Parathyroid adenoma (tissue), 2 donors: ENCODE data around the gene GLOD5.

Experiments used
- H2AFZ ChIP-seq: fragments of 300-600 bp; sonication (generic); one replicate; pipeline ENCODE4 v1.7.0; 2017; ENCODE audit warnings: antibody characterized with exemption, mild to moderate bottlenecking
- H3K27ac ChIP-seq: fragments of 300-600 bp; sonication (generic); one replicate; pipeline ENCODE4 v1.7.0; 2017
- H3K27me3 ChIP-seq: fragments of 300-600 bp; sonication (generic); one replicate; pipeline ENCODE4 v1.7.0; 2017; ENCODE audit warnings: low read length; ENCODE audit not compliant: control insufficient read depth, insufficient read depth
- H3K36me3 ChIP-seq: fragments of 300-600 bp; sonication (generic); one replicate; pipeline ENCODE4 v1.7.0; 2017; ENCODE audit warnings: low read length; ENCODE audit not compliant: control insufficient read depth, insufficient read depth
- H3K4me1 ChIP-seq: fragments of 300-600 bp; sonication (generic); one replicate; pipeline ENCODE4 v1.7.0; 2017; ENCODE audit warnings: control low read depth
- H3K4me2 ChIP-seq: fragments of 300-600 bp; sonication (generic); one replicate; pipeline ENCODE4 v1.7.0; 2017; ENCODE audit warnings: low read length
- H3K4me3 ChIP-seq: fragments of 300-600 bp; sonication (generic); one replicate; pipeline ENCODE4 v1.7.0; 2017; ENCODE audit warnings: low read depth, low read length
- H3K79me2 ChIP-seq: fragments of 300-600 bp; sonication (generic); one replicate; pipeline ENCODE4 v1.7.0; 2017; ENCODE audit warnings: control low read depth
- H3K9ac ChIP-seq: fragments of 300-600 bp; sonication (generic); one replicate; pipeline ENCODE4 v1.7.0; 2017; ENCODE audit warnings: mild to moderate bottlenecking
- H3K9me3 ChIP-seq: fragments of 300-600 bp; sonication (generic); one replicate; pipeline ENCODE4 v1.7.0; 2017; ENCODE audit warnings: low read length; ENCODE audit not compliant: control insufficient read depth
- TF ChIP-seq, protein P1 (sequence below): fragments of 300-600 bp; sonication (generic); IDR thresholded peaks from one replicate; pipeline ENCODE4 v1.7.0; 2017; ENCODE audit warnings: antibody characterized with exemption, mild to moderate bottlenecking
- donor health status: primary hyperparathyroidism.

The GLOD5 gene

GRCh38 chrX:48726596-48726995 is 35.0 kb upstream of the GLOD5 start:
- Histone ChIP-seq H3K27me3 (no peaks in the 10 kb centered on the region), H2AFZ (no peak overlapping the region), H3K9me3 (no peaks in the 10 kb centered on the region), H3K4me2 (no peak overlapping the region), H3K79me2 (no peaks in the 10 kb centered on the region), H3K36me3 (no peaks in the 10 kb centered on the region), H3K4me1 (no peaks in the 10 kb centered on the region), H3K27ac (no peak overlapping the region), H3K4me3 (no peak overlapping the region), H3K9ac (no peak overlapping the region)
- TF ChIP-seq, protein P1, sequence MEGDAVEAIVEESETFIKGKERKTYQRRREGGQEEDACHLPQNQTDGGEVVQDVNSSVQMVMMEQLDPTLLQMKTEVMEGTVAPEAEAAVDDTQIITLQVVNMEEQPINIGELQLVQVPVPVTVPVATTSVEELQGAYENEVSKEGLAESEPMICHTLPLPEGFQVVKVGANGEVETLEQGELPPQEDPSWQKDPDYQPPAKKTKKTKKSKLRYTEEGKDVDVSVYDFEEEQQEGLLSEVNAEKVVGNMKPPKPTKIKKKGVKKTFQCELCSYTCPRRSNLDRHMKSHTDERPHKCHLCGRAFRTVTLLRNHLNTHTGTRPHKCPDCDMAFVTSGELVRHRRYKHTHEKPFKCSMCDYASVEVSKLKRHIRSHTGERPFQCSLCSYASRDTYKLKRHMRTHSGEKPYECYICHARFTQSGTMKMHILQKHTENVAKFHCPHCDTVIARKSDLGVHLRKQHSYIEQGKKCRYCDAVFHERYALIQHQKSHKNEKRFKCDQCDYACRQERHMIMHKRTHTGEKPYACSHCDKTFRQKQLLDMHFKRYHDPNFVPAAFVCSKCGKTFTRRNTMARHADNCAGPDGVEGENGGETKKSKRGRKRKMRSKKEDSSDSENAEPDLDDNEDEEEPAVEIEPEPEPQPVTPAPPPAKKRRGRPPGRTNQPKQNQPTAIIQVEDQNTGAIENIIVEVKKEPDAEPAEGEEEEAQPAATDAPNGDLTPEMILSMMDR = no peak

- Histone ChIP-seq H3K4me2 (no peak overlapping the region), H3K27me3 (no peaks in the 10 kb centered on the region), H2AFZ (no peak overlapping the region), H3K4me1 (no peaks in the 10 kb centered on the region), H3K27ac (no peak overlapping the region), H3K79me2 (no peaks in the 10 kb centered on the region), H3K4me3 (no peak overlapping the region), H3K9ac (no peak overlapping the region), H3K36me3 (no peaks in the 10 kb centered on the region), H3K9me3 (no peaks in the 10 kb centered on the region)
- TF ChIP-seq, protein P1 = no peak
Measured at GRCh38 chrX:48728653-48729052, 32.9 kb upstream of the GLOD5 start.

DNA sequence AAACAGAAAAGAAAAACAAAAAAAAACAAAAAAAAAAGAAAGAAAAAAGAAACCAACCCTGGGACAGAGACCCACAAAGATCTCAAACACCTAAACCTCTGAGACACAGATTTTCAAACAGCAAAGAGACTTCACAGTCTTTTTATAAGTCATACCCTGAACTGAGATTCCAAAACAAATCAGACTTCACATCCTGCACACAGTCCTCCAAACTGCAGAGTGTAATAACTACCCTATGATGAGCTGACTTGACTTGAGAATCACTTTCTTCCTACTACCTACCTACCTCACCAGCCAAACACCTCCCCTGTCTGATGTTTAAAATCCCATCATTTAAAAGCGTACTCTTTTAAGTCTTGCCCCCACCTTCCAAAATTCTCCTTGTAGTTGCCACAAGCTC is 25.2 kb upstream of the GLOD5 start:
- H3K27ac ChIP-seq = no peak overlapping the region
- H3K27me3 ChIP-seq = no peaks in the 10 kb centered on the region
- TF ChIP-seq, protein P1 = no peak

DNA sequence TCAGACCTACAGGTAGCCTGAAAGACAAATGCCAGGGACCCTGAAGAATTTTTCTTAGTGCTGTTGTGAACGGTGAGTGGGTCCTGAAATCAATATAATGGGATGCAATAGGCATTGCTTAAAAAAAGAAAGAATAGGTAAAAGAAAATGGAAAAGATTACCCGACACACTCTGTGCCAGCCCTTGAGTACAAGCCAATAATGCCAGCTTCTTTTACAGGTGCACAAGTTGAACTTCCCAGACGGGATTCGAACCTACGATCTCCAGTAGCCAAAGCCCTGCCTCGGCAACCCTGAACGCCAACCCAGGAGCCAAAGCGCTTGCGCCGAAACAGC is 24.7 kb upstream of the GLOD5 start:
- Histone ChIP-seq H3K27me3 (no peaks in the 10 kb centered on the region), H3K4me1 (peaks cover 3% of the 10 kb centered on the region), H3K79me2 (no peaks in the 10 kb centered on the region), H3K36me3 (no peaks in the 10 kb centered on the region), H3K27ac (no peak overlapping the region), H3K9ac (no peak overlapping the region), H2AFZ (peak overlapping the region; percentile 82), H3K9me3 (no peaks in the 10 kb centered on the region), H3K4me3 (no peak overlapping the region), H3K4me2 (no peak overlapping the region)
- TF ChIP-seq, protein P1 = no peak

More for the DNA sequence above, 25.2 kb upstream of the GLOD5 start:
- Histone ChIP-seq H3K79me2 (no peaks in the 10 kb centered on the region), H3K9me3 (no peaks in the 10 kb centered on the region), H3K4me3 (no peak overlapping the region), H3K9ac (no peak overlapping the region), H2AFZ (peak overlapping the region; percentile 82), H3K4me1 (peaks cover 3% of the 10 kb centered on the region), H3K36me3 (no peaks in the 10 kb centered on the region), H3K4me2 (no peak overlapping the region)

GRCh38 chrX:48737213-48737938 is 24.2 kb upstream of the GLOD5 start:
- no peaks in the 10 kb centered on the region for H3K27me3 ChIP-seq
- no peaks in the 10 kb centered on the region for H3K9me3 ChIP-seq
- H3K4me2 ChIP-seq = peak overlapping the region; percentile 84
- no peaks in the 10 kb centered on the region for H3K79me2 ChIP-seq
- peaks cover 3% of the 10 kb centered on the region for H3K4me1 ChIP-seq
- peak overlapping the region; percentile 87 for H3K4me3 ChIP-seq
- TF ChIP-seq, protein P1 = no peak
- no peak overlapping the region for H3K9ac ChIP-seq
- H3K27ac ChIP-seq = peak overlapping the region; percentile 88
- no peaks in the 10 kb centered on the region for H3K36me3 ChIP-seq
- H2AFZ ChIP-seq = peak overlapping the region; percentile 82
